BLaER1 (cell line): ENCODE data around the gene TFB1M.
A peak's percentile ranks its signal among the peaks of the same experiment; 100 is the strongest.
"Not testable (repeated sequence)": the region's sequence is repeated elsewhere in the genome, so short reads cannot be mapped to it uniquely, and the experiment has no call there.

Experiments
- H3K27ac ChIP-seq: shearing (Covaris generic); formaldehyde crosslinking; 2 replicates; pipeline ENCODE4 v1.8.1; 2022
- H3K27me3 ChIP-seq: shearing (Covaris generic); formaldehyde crosslinking; 2 replicates; pipeline ENCODE4 v1.8.1; 2022
- H3K36me3 ChIP-seq: shearing (Covaris generic); formaldehyde crosslinking; 2 replicates; pipeline ENCODE4 v1.8.1; 2022
- H3K4me1 ChIP-seq: shearing (Covaris generic); formaldehyde crosslinking; 2 replicates; pipeline ENCODE4 v1.8.1; 2022
- H3K4me2 ChIP-seq: shearing (Covaris generic); formaldehyde crosslinking; 2 replicates; pipeline ENCODE4 v1.8.1; 2022
- H3K4me3 ChIP-seq: shearing (Covaris generic); formaldehyde crosslinking; 2 replicates; pipeline ENCODE4 v1.8.1; 2022
- H3K9ac ChIP-seq: shearing (Covaris generic); formaldehyde crosslinking; 2 replicates; pipeline ENCODE4 v1.8.1; 2022
- H3K9me3 ChIP-seq: shearing (Covaris generic); formaldehyde crosslinking; 2 replicates; pipeline ENCODE4 v1.8.1; 2022
- H4K20me1 ChIP-seq: shearing (Covaris generic); formaldehyde crosslinking; 2 replicates; pipeline ENCODE4 v1.8.1; 2022
- Cebpa-rat ChIP-seq: shearing (Covaris generic); IDR thresholded peaks from 2 replicates; pipeline ENCODE4 v1.8.1; 2022

TFB1M gene

GRCh38 chr6:155314092-155314772 lies at the start of gene TFB1M:
TFB1M (minus strand) TSS chr6:155314484; CDS start chr6:155314428, 56 bp downstream.
- H3K9ac ChIP-seq = peak within 1 kb of the TSS; percentile 90
- no peak for TF ChIP-seq Cebpa-rat
- H3K4me2 ChIP-seq = peak within 1 kb of the TSS; percentile 67
- no peaks in the 10 kb centered on the region for H3K27me3 ChIP-seq
- no peaks in the 10 kb centered on the region for H3K9me3 ChIP-seq
- H3K27ac ChIP-seq = peak within 1 kb of the TSS; percentile 87
- H4K20me1 ChIP-seq = no peaks in the 10 kb centered on the region
- peaks cover 19% of the 10 kb centered on the region for H3K4me1 ChIP-seq
- H3K4me3 ChIP-seq = peak within 1 kb of the TSS; percentile 93
- peaks cover 27% of the 10 kb centered on the region for H3K36me3 ChIP-seq

DNA sequence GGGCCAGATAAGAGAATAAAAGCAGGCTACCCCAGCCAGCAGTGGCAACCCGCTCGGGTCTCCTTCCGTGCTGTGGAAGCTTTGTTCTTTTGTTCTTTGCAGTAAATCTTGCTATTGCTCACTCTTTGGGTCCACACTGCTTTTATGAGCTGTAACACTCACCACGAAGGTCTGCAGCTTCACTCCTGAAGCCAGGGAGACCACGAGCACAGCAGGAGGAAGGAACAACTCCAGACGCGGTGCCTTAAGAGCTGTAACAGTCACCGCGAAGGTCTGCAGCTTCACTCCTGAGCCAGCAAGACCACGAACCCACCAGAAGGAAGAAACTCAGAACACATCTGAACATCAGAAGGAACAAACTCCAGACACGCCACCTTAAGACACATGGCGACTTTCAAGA lies 49.7 kb upstream of the TFB1M start:
- H3K4me1 ChIP-seq, H3K27ac ChIP-seq, H3K27me3 ChIP-seq, H3K36me3 ChIP-seq, H3K9ac ChIP-seq, H4K20me1 ChIP-seq, H3K4me2 ChIP-seq, H3K4me3 ChIP-seq: not testable (repeated sequence)
- peaks cover 20% of the 10 kb centered on the region for H3K9me3 ChIP-seq

- H3K4me1 ChIP-seq, H3K27me3 ChIP-seq, H3K36me3 ChIP-seq, H3K9ac ChIP-seq, H3K27ac ChIP-seq, H4K20me1 ChIP-seq, H3K4me2 ChIP-seq, H3K4me3 ChIP-seq: not testable (repeated sequence)
- H3K9me3 ChIP-seq = peaks cover 21% of the 10 kb centered on the region
Observed at GRCh38 chr6:155362968-155363632, 48.8 kb upstream of the TFB1M start.

- H3K4me2 ChIP-seq = no peak overlapping the region
- H3K36me3 ChIP-seq = peaks cover 13% of the 10 kb centered on the region; the same call in 1 of the 2 replicates
- H3K9ac ChIP-seq = no peak overlapping the region
- H3K4me3 ChIP-seq = 0 out of 2 replicates have a peak overlapping the region, but pooled peaks have one; percentile 11
- TF ChIP-seq Cebpa-rat = no peak
- H4K20me1 ChIP-seq = no peaks in the 10 kb centered on the region
- H3K9me3 ChIP-seq = peaks cover 51% of the 10 kb centered on the region
- H3K27ac ChIP-seq = no peak overlapping the region
- H3K27me3 ChIP-seq = no peaks in the 10 kb centered on the region
- peaks cover 32% of the 10 kb centered on the region for H3K4me1 ChIP-seq
Observed at GRCh38 chr6:155354167-155354566, 39.9 kb upstream of the TFB1M start.

GRCh38 chr6:155352811-155353210 lies 38.5 kb upstream of the TFB1M start:
- Histone ChIP-seq H4K20me1 (no peaks in the 10 kb centered on the region), H3K4me1 (peaks cover 32% of the 10 kb centered on the region), H3K9me3 (peaks cover 61% of the 10 kb centered on the region), H3K27me3 (no peaks in the 10 kb centered on the region), H3K27ac (no peak overlapping the region; the same call in 1 of the 2 replicates), H3K4me2 (no peak overlapping the region), H3K4me3 (no peak overlapping the region), H3K9ac (no peak overlapping the region), H3K36me3 (peaks cover 13% of the 10 kb centered on the region)
- no peak for TF ChIP-seq Cebpa-rat

- Histone ChIP-seq H3K27me3 (no peaks in the 10 kb centered on the region), H3K9me3 (peaks cover 68% of the 10 kb centered on the region), H3K9ac (no peak overlapping the region), H3K4me3 (no peak overlapping the region), H3K27ac (no peak overlapping the region), H4K20me1 (no peaks in the 10 kb centered on the region), H3K4me2 (peak overlapping the region; percentile 59), H3K4me1 (peaks cover 32% of the 10 kb centered on the region), H3K36me3 (peaks cover 13% of the 10 kb centered on the region)
- TF ChIP-seq Cebpa-rat = no peak
Observed at GRCh38 chr6:155352130-155352420, 37.8 kb upstream of the TFB1M start.

DNA sequence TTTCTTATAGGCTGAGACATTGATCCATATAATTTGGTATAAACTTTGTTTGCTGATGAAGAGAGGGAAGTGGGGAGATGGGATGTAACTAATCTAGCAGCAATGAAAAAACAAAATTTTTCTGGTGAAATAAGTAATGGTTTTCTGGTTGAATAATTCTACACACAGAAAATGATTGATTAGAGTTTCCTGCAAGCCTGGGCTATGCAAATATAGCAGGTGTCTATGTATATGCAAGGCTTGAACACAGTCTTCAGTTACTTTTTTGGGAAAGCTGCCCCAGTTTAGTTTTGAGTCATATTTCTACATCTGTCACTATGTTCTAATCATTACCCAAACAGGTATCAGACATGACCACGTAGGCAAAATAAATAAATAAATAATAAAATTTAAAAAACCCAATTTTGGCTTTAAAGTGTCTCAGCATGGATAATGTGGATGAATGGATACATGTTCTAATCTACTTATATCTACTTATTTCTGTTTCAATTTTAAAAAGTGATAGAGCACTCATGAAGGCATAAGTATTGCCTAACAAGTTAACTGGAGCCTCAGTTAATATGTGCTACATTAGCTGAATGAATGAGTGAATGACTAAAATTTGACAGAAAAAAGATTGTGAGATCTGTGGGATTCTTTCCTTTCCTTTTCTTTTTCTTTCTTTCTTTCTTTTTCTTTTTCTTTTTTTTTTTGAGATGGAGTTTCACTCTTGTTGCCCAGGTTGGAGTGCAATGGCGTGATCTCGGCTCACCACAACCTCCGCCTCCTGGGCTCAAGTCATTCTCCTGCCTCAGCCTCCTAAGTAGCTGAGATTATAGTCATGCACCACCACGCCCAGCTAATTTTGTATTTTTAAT lies 37.2 kb upstream of the TFB1M start:
- Histone ChIP-seq H3K4me2 (peak overlapping the region; percentile 59), H3K9ac (no peak overlapping the region), H3K36me3 (peaks cover 13% of the 10 kb centered on the region), H3K4me3 (no peak overlapping the region), H4K20me1 (no peaks in the 10 kb centered on the region), H3K27ac (peak overlapping the region; percentile 37; the same call in 1 of the 2 replicates), H3K27me3 (no peaks in the 10 kb centered on the region), H3K9me3 (peaks cover 74% of the 10 kb centered on the region), H3K4me1 (peaks cover 32% of the 10 kb centered on the region)
- TF ChIP-seq Cebpa-rat = no peak

- Histone ChIP-seq H3K27me3 (no peaks in the 10 kb centered on the region), H3K4me1 (peaks cover 32% of the 10 kb centered on the region), H3K27ac (peak overlapping the region; percentile 29; the same call in 1 of the 2 replicates), H4K20me1 (no peaks in the 10 kb centered on the region), H3K4me2 (peak overlapping the region; percentile 59), H3K4me3 (0 out of 2 replicates have a peak overlapping the region, but pooled peaks have one; percentile 0), H3K36me3 (peaks cover 13% of the 10 kb centered on the region), H3K9ac (no peak overlapping the region), H3K9me3 (peaks cover 89% of the 10 kb centered on the region)
- no peak for TF ChIP-seq Cebpa-rat
Observed at GRCh38 chr6:155349956-155350355, 35.7 kb upstream of the TFB1M start.

DNA sequence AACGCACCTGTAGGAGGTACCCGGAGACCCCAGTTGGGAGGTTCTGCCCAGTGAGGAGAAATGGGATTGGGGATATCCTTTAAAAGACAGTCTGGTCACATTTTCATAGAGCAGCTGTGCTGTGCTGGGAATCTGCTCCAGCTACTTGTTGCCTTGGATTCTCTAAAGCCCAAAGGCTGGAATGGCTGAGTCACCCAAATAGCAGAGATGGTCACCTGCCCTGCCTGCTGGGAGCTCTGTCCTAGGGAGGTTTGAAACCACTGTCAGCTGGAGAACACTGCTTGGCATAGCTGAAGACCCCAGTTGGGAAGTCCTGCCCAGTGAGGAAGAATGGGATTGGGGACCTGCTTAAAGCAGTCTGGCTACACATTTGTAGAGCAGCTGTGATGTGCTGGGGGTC lies 34.8 kb upstream of the TFB1M start:
- Histone ChIP-seq H3K4me1 (peaks cover 32% of the 10 kb centered on the region), H3K9ac (no peak overlapping the region), H3K4me3 (0 out of 2 replicates have a peak overlapping the region, but pooled peaks have one; percentile 0), H3K27me3 (no peaks in the 10 kb centered on the region), H4K20me1 (no peaks in the 10 kb centered on the region), H3K36me3 (peaks cover 13% of the 10 kb centered on the region), H3K27ac (no peak overlapping the region), H3K9me3 (peaks cover 90% of the 10 kb centered on the region), H3K4me2 (no peak overlapping the region)
- no peak for TF ChIP-seq Cebpa-rat

DNA sequence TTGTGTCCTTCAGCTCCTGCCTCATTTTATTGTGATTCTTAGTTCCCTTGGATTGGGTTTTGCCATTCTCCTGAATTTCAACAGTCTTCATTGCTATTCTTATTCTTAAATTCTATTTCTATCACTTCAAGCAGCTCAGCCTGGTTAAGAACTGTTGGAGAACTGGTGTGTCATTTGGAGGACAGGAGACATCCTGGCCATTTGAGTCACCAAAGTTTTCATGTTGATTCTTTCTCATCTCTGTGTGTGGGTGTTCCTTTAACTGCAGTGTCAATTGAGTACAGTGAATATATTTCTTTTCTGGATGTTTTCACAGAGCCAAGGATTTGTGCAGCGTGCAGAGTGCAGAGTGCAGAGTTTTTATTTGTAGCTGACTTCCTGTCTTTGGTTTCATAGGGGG lies 33.5 kb upstream of the TFB1M start:
- TF ChIP-seq Cebpa-rat = no peak
- peaks cover 3% of the 10 kb centered on the region; the same call in 1 of the 2 replicates for H3K36me3 ChIP-seq
- no peak overlapping the region for H3K27ac ChIP-seq
- H3K4me1 ChIP-seq = peaks cover 32% of the 10 kb centered on the region
- H3K9me3 ChIP-seq = peaks cover 78% of the 10 kb centered on the region
- no peak overlapping the region for H3K9ac ChIP-seq
- no peak overlapping the region for H3K4me3 ChIP-seq
- H3K4me2 ChIP-seq = no peak overlapping the region
- H3K27me3 ChIP-seq = no peaks in the 10 kb centered on the region
- H4K20me1 ChIP-seq = no peaks in the 10 kb centered on the region
